ENCODE data around the gene MYO7A. TPM values are rescaled to one million over a fixed set of nuclear protein-coding genes. Genes with fewer than 3 reads are reported as not detected.

MYO7A gene
- total RNA-seq, 1 donor from 2014 or later = 3.2 TPM

GRCh38 chr11:77184136-77184860, 56.3 kb downstream of the MYO7A start:
- DNase-seq = no peak
- no peaks in the 10 kb centered on the region for H3K36me3 ChIP-seq

GRCh38 chr11:77186302-77186701, 58.3 kb downstream of the MYO7A start:
- no peak for TF ChIP-seq CTCF (IDR thresholded peaks at IDR 0.05; ENCODE audit: borderline replicate concordance)
- Histone ChIP-seq H3K27ac (replicated peaks) (no peak overlapping the region), H3K27me3 (ENCODE audit: low read depth) (no peaks in the 10 kb centered on the region), H3K9me3 (replicated peaks) (no peaks in the 10 kb centered on the region), H3K4me3 (no peak overlapping the region), H3K4me1 (no peaks in the 10 kb centered on the region), H3K36me3 (no peaks in the 10 kb centered on the region)
- intact Hi-C loops (cut with micrococcal nuclease) = loop anchor here (5.0 kb wide), 2 partner anchors 59 to 139 kb away; partner anchors contain the start of gene MYO7A
- no peak for DNase-seq

More at GRCh38 chr11:77184136-77184860, 56.3 kb downstream of the MYO7A start:
- Histone ChIP-seq H3K9me3 (replicated peaks) (no peaks in the 10 kb centered on the region), H3K4me1 (peaks cover under 1% of the 10 kb centered on the region), H3K27ac (replicated peaks) (no peak overlapping the region), H3K4me3 (no peak overlapping the region), H3K27me3 (ENCODE audit: low read depth) (no peaks in the 10 kb centered on the region)
- intact Hi-C loops (cut with micrococcal nuclease) = no loop called here
- TF ChIP-seq CTCF (IDR thresholded peaks at IDR 0.05; ENCODE audit: borderline replicate concordance) = no peak

- Histone ChIP-seq H3K27me3 (ENCODE audit: low read depth) (no peaks in the 10 kb centered on the region), H3K4me1 (no peaks in the 10 kb centered on the region), H3K27ac (replicated peaks) (no peak overlapping the region), H3K9me3 (replicated peaks) (no peaks in the 10 kb centered on the region), H3K36me3 (no peaks in the 10 kb centered on the region), H3K4me3 (no peak overlapping the region)
- TF ChIP-seq CTCF (IDR thresholded peaks at IDR 0.05; ENCODE audit: borderline replicate concordance) = no peak
- intact Hi-C loops (cut with micrococcal nuclease) = loop anchor here (5.0 kb wide), 2 partner anchors 60 to 140 kb away; partner anchors contain the start of gene MYO7A
- DNase-seq = no peak
These were observed 59.2 kb downstream of the MYO7A start for GRCh38 chr11:77187111-77187750.

- peak; percentile 90 for TF ChIP-seq CTCF (IDR thresholded peaks at IDR 0.05; ENCODE audit: borderline replicate concordance)
- DNase-seq = peak; percentile 83
- intact Hi-C loops (cut with micrococcal nuclease) = loop anchor here (5.0 kb wide), 2 partner anchors 61 to 141 kb away; partner anchors contain the start of gene MYO7A
These were observed 60.0 kb downstream of the MYO7A start for GRCh38 chr11:77187776-77188632.

More at GRCh38 chr11:77187776-77188632, 60.0 kb downstream of the MYO7A start:
- no peaks in the 10 kb centered on the region for H3K4me1 ChIP-seq
- H3K27me3 ChIP-seq (ENCODE audit: low read depth) = no peaks in the 10 kb centered on the region
- no peaks in the 10 kb centered on the region for H3K9me3 ChIP-seq (replicated peaks)
- H3K36me3 ChIP-seq = no peaks in the 10 kb centered on the region
- H3K4me3 ChIP-seq = no peak overlapping the region
- no peak overlapping the region for H3K27ac ChIP-seq (replicated peaks)

Data from left ventricle myocardium inferior (tissue), 1 donor.